GM19043 (cell line): ENCODE results near the gene ZBED6.
"Not testable (repeated sequence)": the region's sequence is repeated elsewhere in the genome, so short reads cannot be mapped to it uniquely, and the experiment has no call there.

Experiments
- ATAC-seq: cut with Tn5 transposase; IDR thresholded peaks from one replicate; pipeline ENCODE4 v1.9.1; 2021; ENCODE audit warnings: low read depth; ENCODE audit not compliant: unreplicated experiment

The ZBED6 gene

GRCh38 chr1:203777596-203777995 lies 17.8 kb upstream of the ZBED6 start:
- no peak for ATAC-seq

- no peak for ATAC-seq
These were observed 17.3 kb upstream of the ZBED6 start for GRCh38 chr1:203778146-203778545.

- ATAC-seq = no peak
These were observed 16.6 kb upstream of the ZBED6 start for GRCh38 chr1:203778789-203779188.

DNA sequence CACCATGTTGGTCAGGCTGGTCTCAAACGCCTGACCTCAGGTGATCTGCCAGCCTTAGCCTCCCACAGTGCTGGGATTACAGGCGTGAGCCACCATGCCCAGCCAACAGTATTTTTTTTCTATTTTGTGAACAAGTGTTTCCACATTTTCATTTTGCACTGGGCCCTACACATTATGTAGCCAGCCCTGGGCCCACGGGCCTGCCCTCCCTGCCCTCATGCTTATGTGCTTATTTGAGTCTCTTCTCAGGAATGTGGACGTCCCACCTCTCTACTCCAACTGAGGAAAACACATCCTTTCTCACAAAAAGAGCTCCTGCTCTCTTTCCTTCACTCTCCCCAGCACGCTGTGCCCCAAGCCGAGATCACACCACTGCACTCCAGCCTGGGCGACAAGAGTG lies 13.5 kb upstream of the ZBED6 start:
- ATAC-seq = no peak

DNA sequence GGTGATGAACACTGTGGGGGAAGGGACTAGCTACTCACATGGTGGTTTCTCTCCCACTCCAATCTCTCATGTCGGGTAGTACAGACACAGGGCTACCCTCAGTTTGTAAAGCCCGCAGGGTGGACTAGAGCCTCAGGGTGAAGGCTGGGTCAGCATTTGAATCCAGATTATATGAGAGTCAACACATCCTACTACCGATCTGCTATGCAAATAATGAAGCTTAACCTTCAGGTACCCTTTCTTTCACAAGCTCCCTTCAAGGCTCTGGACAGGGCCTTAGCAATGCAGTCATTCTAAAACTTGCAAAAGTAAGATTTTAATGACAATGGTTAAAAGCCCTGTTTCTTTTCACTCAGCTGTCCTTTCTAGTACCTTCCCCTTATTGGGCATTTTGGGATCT lies 5.5 kb upstream of the ZBED6 start:
- no peak for ATAC-seq

GRCh38 chr1:203791498-203791897 lies 3.9 kb upstream of the ZBED6 start:
- no peak for ATAC-seq

- ATAC-seq = no peak
These were observed 2.9 kb upstream of the ZBED6 start for GRCh38 chr1:203792486-203792885.

DNA sequence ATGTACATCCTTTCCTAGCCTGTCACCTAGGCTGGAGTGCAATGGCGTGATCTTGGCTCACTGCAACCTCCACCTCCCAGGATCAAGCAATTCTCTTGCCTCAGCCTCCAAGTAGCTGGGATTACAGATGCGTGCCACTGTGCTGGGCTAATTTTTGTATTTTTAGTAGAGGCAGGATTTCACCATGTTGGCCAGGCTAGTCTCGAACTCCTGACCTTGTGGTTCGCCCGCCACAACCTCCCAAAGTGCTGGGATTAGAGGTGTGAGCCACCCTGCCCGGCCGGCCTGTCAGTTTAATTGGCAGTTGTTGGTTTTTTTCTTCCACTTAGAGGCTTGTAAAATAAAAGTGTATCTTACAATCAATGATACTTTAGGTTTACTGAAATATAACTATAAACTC lies 1.9 kb upstream of the ZBED6 start:
- not testable (repeated sequence) for ATAC-seq

DNA sequence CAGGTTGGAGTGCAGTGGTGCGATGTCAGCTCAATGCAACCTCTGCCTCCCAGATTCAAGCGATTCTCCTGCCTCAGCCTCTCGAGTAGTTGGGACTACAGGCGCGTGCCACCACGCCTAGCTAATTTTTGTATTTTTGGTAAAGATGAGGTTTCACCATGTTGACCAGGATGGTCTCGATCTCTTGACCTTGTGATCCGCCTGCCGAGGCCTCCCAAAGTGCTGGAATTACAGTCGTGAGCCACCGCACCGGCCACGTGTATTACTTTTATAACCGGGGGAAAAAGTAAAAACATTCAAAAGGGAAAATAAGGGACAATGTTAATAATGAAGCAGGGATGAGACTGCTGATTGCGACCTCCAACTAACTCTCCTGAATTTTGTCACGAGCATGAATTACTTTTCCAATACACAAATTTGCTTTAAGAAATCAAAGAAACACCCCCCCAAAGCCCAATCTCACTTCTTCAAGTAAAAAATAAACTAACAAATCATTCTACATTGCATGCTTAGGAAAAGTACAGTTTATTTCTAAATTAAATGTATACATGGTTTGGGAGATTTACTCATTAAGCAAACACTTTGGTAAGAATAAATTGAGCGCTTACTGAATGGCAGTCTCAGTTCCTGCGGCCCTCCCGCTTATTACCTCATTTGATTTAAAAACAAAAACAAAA lies 521 bp upstream of the ZBED6 start:
- ATAC-seq = no peak

DNA sequence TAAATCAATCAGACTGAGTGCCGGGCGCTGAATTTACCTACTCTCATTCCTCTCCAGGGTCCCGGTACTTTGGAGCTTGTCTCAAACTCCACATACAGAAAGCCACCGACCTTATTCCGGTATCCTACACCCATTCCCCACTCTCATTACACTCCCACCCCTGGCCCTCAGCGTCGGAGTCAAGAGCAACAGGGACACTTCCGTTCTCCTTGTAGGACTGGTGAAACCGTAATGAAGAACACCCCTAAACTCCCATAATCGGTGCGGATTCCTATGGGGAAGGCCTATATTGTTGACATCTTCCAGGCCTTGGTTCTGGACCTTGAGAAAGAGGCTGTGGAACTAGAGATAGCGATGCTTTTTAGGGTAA lies 798 bp downstream of the ZBED6 start:
- ATAC-seq = no peak

- no peak for ATAC-seq
These were observed 1.8 kb downstream of the ZBED6 start for GRCh38 chr1:203797216-203797615.

- ATAC-seq = no peak
These were observed 2.7 kb downstream of the ZBED6 start for GRCh38 chr1:203797948-203798655.

DNA sequence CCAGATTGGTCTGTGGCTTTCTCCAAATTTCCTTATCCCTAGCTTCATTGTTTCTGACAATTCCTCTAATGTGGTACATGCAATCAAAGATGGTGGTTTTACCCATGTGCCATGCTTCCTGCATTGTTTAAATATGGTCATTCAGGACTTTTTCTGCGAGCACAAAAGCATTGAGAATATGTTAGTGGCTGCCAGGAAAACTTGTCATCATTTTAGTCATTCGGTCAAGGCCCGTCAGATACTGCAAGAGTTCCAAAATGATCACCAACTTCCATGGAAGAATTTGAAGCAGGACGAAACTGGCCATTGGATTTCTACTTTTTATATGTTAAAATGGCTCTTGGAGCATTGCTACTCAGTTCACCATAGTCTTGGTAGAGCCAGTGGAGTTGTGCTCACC lies 3.7 kb downstream of the ZBED6 start:
- no peak for ATAC-seq

GRCh38 chr1:203799971-203800370 lies 4.5 kb downstream of the ZBED6 start:
- ATAC-seq = no peak

DNA sequence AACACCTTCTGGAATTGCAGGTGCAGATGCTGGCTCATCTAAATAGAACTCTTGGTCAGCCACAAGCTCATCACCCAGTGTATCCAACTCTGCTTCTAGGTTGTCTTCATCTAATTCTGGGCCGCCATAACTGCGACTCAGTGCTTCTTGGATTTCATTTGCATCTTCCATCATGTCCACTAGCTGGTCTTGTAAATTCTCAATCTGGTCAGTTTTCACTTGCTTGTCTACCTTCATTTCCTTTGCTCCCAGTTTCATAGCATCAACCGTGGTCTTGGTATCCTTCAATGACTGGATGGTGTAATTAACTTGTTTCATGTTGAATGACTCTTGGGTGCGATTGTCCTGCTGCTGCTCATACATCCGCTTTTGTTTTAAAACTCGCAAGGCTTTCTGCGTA lies 10.3 kb downstream of the ZBED6 start:
- no peak for ATAC-seq

- no peak for ATAC-seq
These were observed 11.8 kb downstream of the ZBED6 start for GRCh38 chr1:203807196-203807595.

- ATAC-seq = no peak
These were observed 18.3 kb downstream of the ZBED6 start for GRCh38 chr1:203813581-203814341.

GRCh38 chr1:203818399-203818798 lies 23.0 kb downstream of the ZBED6 start:
- ATAC-seq = no peak

DNA sequence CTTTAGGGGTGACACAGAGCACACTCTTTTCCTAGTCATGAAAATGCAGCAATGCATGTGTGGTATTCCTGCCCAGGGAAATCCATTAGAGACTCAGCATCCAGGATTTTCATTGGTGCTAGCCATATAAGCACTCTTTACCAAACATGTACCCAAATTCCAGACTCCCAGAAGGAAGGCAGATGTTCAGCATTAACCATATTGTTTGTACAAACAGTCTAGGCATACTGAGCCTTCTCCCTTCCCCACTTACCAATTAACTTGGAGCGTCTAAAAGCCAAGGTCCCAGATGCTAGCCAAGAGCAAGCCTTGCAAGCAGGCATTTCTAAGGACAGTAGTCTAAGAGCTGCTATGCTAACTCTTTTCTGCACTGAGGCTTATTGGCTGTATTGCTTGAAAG lies 27.9 kb downstream of the ZBED6 start:
- no peak for ATAC-seq

- ATAC-seq = no peak
These were observed 30.8 kb downstream of the ZBED6 start for GRCh38 chr1:203826175-203826574.

- ATAC-seq = no peak
These were observed 32.6 kb downstream of the ZBED6 start for GRCh38 chr1:203828002-203828401.

DNA sequence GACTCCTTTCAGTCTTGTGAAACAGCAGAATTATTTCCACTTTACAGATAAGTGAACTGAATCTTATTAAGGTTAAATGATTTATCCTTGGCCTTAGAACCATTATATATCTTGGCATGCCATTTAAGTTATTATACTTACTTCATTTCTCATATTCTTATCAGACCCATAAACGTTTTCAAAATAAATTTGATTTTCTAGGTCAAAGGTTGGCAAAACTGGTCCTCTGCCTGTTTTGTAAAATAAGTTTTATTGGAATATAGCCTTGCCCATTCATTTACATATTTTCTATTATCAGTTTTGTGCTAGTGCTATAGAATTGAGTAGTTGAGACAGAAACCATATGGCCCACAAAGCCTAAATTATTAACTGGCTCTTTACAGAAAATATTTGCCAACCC lies 33.1 kb downstream of the ZBED6 start:
- no peak for ATAC-seq
